ENCODE results near the gene VEPH1. TPM values are rescaled to one million over a fixed set of nuclear protein-coding genes. Genes with fewer than 3 reads are reported as not detected.

VEPH1 gene
- total RNA-seq, 1 donor from 2014 or later, result 139 TPM

- no peaks in the 10 kb centered on the region for H3K27me3 ChIP-seq
- no peaks in the 10 kb centered on the region for H3K36me3 ChIP-seq
- no peak for TF ChIP-seq CTCF (IDR thresholded peaks at IDR 0.05)
- no peak overlapping the region for H3K4me3 ChIP-seq
- no peaks in the 10 kb centered on the region for H3K9me3 ChIP-seq
- ATAC-seq, result no peak
- no peak for DNase-seq
- H3K27ac ChIP-seq, result no peak overlapping the region
- intact Hi-C loops (cut with DNase I), result no loop called here
- no peaks in the 10 kb centered on the region for H3K4me1 ChIP-seq
These were observed 17.4 kb upstream of the VEPH1 start for GRCh38 chr3:157520485-157521150.

GRCh38 chr3:157518881-157519280, 15.7 kb upstream of the VEPH1 start:
- TF ChIP-seq CTCF (IDR thresholded peaks at IDR 0.05), result no peak
- no peaks in the 10 kb centered on the region for H3K9me3 ChIP-seq

GRCh38 chr3:157516928-157517327, 13.7 kb upstream of the VEPH1 start:
- Histone ChIP-seq H3K4me3 (no peak overlapping the region), H3K36me3 (no peaks in the 10 kb centered on the region), H3K27ac (no peak overlapping the region), H3K9me3 (no peaks in the 10 kb centered on the region), H3K4me1 (no peaks in the 10 kb centered on the region), H3K27me3 (no peaks in the 10 kb centered on the region)
- DNase-seq (no peak), ATAC-seq (no peak)
- intact Hi-C loops (cut with DNase I), result no loop called here
- no peak for TF ChIP-seq CTCF (IDR thresholded peaks at IDR 0.05)

More at GRCh38 chr3:157518881-157519280, 15.7 kb upstream of the VEPH1 start:
- H3K4me3 ChIP-seq, result no peak overlapping the region
- ATAC-seq (no peak), DNase-seq (no peak)
- no peak overlapping the region for H3K27ac ChIP-seq
- H3K27me3 ChIP-seq, result no peaks in the 10 kb centered on the region
- H3K4me1 ChIP-seq, result no peaks in the 10 kb centered on the region
- intact Hi-C loops (cut with DNase I), result no loop called here
- no peaks in the 10 kb centered on the region for H3K36me3 ChIP-seq

- DNase-seq (no peak), ATAC-seq (peak; percentile 75)
- Histone ChIP-seq H3K4me3 (no peak overlapping the region), H3K9me3 (no peaks in the 10 kb centered on the region), H3K27me3 (no peaks in the 10 kb centered on the region), H3K4me1 (no peaks in the 10 kb centered on the region), H3K36me3 (no peaks in the 10 kb centered on the region), H3K27ac (no peak overlapping the region)
- intact Hi-C loops (cut with DNase I), result no loop called here
- TF ChIP-seq CTCF (IDR thresholded peaks at IDR 0.05), result no peak
These were observed 12.2 kb upstream of the VEPH1 start for GRCh38 chr3:157515398-157515797.

- Histone ChIP-seq H3K27me3 (no peaks in the 10 kb centered on the region), H3K36me3 (no peaks in the 10 kb centered on the region), H3K4me1 (no peaks in the 10 kb centered on the region), H3K4me3 (no peak overlapping the region), H3K9me3 (no peaks in the 10 kb centered on the region), H3K27ac (no peak overlapping the region)
- ATAC-seq (peak; percentile 86), DNase-seq (no peak)
- no peak for TF ChIP-seq CTCF (IDR thresholded peaks at IDR 0.05)
- intact Hi-C loops (cut with DNase I), result no loop called here
These were observed 11.2 kb upstream of the VEPH1 start for GRCh38 chr3:157514371-157514895.
